CD4-positive, alpha-beta T cell (primary cell): ENCODE data around the gene BEND5. TPM values are rescaled to one million over a fixed set of nuclear protein-coding genes. Genes with fewer than 3 reads are reported as not detected.
A peak's percentile ranks its signal among the peaks of the same experiment; 100 is the strongest.

Source experiments
- ATAC-seq: fragments of 200-7000 bp; cut with Tn5 transposase; one replicate; pipeline ENCODE4 v1.10.0; 2022; ENCODE audit warnings: mild to moderate bottlenecking; ENCODE audit not compliant: poor library complexity
- CTCF ChIA-PET: fragments of 350-600 bp; sonication (Branson Sonifier 250); formaldehyde crosslinking; loops from one replicate; lab custom pipeline; 2021; ENCODE audit warnings: antibody characterized with exemption, inconsistent platforms; lab: Charles Lee
- POLR2A ChIA-PET: fragments of 350-600 bp; sonication (Branson Sonifier 250); formaldehyde crosslinking; loops from one replicate; lab custom pipeline; 2021; ENCODE audit warnings: antibody characterized with exemption, inconsistent platforms; lab: Charles Lee
- DNase-seq, 14 experiments: peaks; one replicate each; pipeline ENCODE4 v3.0.0-alpha.2; 2013 to 2020; ENCODE audit warnings: mixed read lengths in 2 of 14
- H3K27ac ChIP-seq, 2 donors: one replicate each; pipeline versions ENCODE4 v1.5.1 to v1.7.0; 2013; ENCODE audit warnings: low read length in 2 of 2, low read depth in 1 of 2, mild to moderate bottlenecking in 1 of 2
- H3K27me3 ChIP-seq, 2 experiments: 1 replicate in 1 of 2; 2 replicates in 1 of 2; pipeline versions ENCODE4 v1.6.1 to v1.7.0; 2013; ENCODE audit warnings: low read length in 2 of 2, control low read depth in 1 of 2, mild to moderate bottlenecking in 1 of 2, moderate library complexity in 1 of 2; ENCODE audit not compliant: insufficient read depth in 2 of 2, control insufficient read depth in 1 of 2
- H3K36me3 ChIP-seq: one replicate; pipeline ENCODE4 v1.6.1; 2013; ENCODE audit warnings: low read length, control low read depth; ENCODE audit not compliant: insufficient read depth
- H3K4me1 ChIP-seq: one replicate; pipeline ENCODE4 v1.6.1; 2013; ENCODE audit warnings: low read length, control low read depth; ENCODE audit not compliant: insufficient read depth
- H3K4me3 ChIP-seq: one replicate; pipeline ENCODE4 v1.5.1; 2013; ENCODE audit warnings: mild to moderate bottlenecking, low read length, moderate library complexity
- H3K9me3 ChIP-seq, 2 experiments: 1 replicate in 1 of 2; 2 replicates in 1 of 2; pipeline versions ENCODE4 v1.6.1 to v1.7.0; 2013; ENCODE audit warnings: low read length in 2 of 2, mild to moderate bottlenecking in 2 of 2, control low read depth in 1 of 2, moderate library complexity in 1 of 2; ENCODE audit not compliant: control insufficient read depth in 1 of 2, insufficient read depth in 1 of 2
- H3K27ac Mint-ChIP-seq: one replicate; pipeline ENCODE4 v1.8.0; 2020; ENCODE audit warnings: mixed read lengths
- H3K27me3 Mint-ChIP-seq: one replicate; pipeline ENCODE4 v1.8.0; 2021; ENCODE audit warnings: mixed read lengths
- H3K36me3 Mint-ChIP-seq: one replicate; pipeline ENCODE4 v1.8.0; 2021; ENCODE audit warnings: low read depth, mixed read lengths
- H3K4me1 Mint-ChIP-seq: one replicate; pipeline ENCODE4 v1.8.0; 2021; ENCODE audit warnings: low read depth, mixed read lengths
- H3K4me3 Mint-ChIP-seq: one replicate; pipeline ENCODE4 v1.8.0; 2020; ENCODE audit warnings: mild to moderate bottlenecking, mixed read lengths
- H3K9me3 Mint-ChIP-seq: one replicate; pipeline ENCODE4 v1.8.0; 2020; ENCODE audit warnings: mixed read lengths
- CTCF ChIP-seq: fragments of 200-600 bp; IDR thresholded peaks from one replicate; pipeline ENCODE4 v1.8.0; 2022; ENCODE audit warnings: antibody characterized with exemption, mild to moderate bottlenecking
- intact Hi-C, 2 experiments: fragments of 100-400 bp; cut with DNase I in 1 of 2; cut with micrococcal nuclease in 1 of 2; formaldehyde crosslinking; loops; one replicate each; pipeline versions ENCODE4 v1.15.1 to v1.9.0; 2023 to 2025; cut with DNase I, micrococcal nuclease
- total RNA-seq, 174 experiments: library from RNA in 2 of 174; stranded (reverse) in 2 of 174; gene quantifications; one replicate each; pipeline ENCODE4 v1.2.3 and lab custom pipeline; 2021 to 2026

Gene BEND5
- total RNA-seq, 2 experiments from 2014 or later = 5.6 to 5.7 TPM

DNA sequence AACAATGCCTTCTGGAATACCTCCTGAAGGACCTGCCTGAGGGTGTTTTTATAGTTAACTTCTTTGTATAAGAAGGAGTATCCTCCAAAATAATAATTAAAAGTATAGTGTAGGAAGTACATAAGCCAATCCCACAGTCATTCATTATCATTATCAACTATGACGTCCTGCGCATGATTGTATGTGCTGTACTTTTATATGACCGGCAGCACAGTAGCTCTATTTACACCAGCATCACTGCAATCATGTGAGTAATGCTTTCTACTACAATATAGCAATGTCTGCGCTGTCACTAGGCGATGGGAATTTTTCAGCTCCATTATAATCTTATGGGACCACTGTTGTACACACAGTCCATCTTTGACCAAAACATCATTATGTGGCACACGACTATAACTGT, 72.0 kb downstream of the BEND5 start:
- no peaks in the 10 kb centered on the region for H3K36me3 ChIP-seq
- no peak for TF ChIP-seq CTCF
- H3K4me1 ChIP-seq = no peaks in the 10 kb centered on the region
- Mint-ChIP-seq H3K27ac (no peak overlapping the region), H3K27me3 (peaks cover 14% of the 10 kb centered on the region), H3K4me3 (no peak overlapping the region), H3K4me1 (no peaks in the 10 kb centered on the region), H3K9me3 (no peaks in the 10 kb centered on the region), H3K36me3 (no peaks in the 10 kb centered on the region)
- intact Hi-C loops = no loop called here
- H3K9me3 ChIP-seq = no peaks in the 10 kb centered on the region
- DNase-seq (no peak), ATAC-seq (no peak)
- no peak overlapping the region for H3K4me3 ChIP-seq
- POLR2A ChIA-PET = no interaction called here
- H3K27me3 ChIP-seq = no peaks in the 10 kb centered on the region
- H3K27ac ChIP-seq = no peak overlapping the region
- CTCF ChIA-PET = interaction anchor here (1.2 to 1.9 kb wide), 2 partner anchors 9 to 12 kb away, joined by 3 to 4 read pairs; no protein-coding TSS in a partner anchor

GRCh38 chr1:48701445-48701844, 75.2 kb downstream of the BEND5 start:
- no peak for TF ChIP-seq CTCF
- CTCF ChIA-PET = no interaction called here

GRCh38 chr1:48697066-48697707, 79.5 kb downstream of the BEND5 start:
- CTCF ChIA-PET = no interaction called here
- intact Hi-C loops = loop anchor here in 1 of 2 experiments (5.0 kb wide), 1 partner anchor 590 kb away; no protein-coding TSS in a partner anchor
- no peak overlapping the region for H3K4me3 ChIP-seq
- no peak for ATAC-seq
- DNase-seq = peak in 13 of 14 experiments; percentile 10 to 61 (median 31)
- no peaks in the 10 kb centered on the region for H3K4me1 ChIP-seq
- POLR2A ChIA-PET = no interaction called here
- H3K36me3 ChIP-seq = no peaks in the 10 kb centered on the region
- Mint-ChIP-seq H3K36me3 (no peaks in the 10 kb centered on the region), H3K4me3 (no peak overlapping the region), H3K4me1 (no peaks in the 10 kb centered on the region), H3K9me3 (no peaks in the 10 kb centered on the region), H3K27me3 (peaks cover 53% of the 10 kb centered on the region), H3K27ac (no peak overlapping the region)
- H3K27me3 ChIP-seq = peaks cover 0 to 4% of the 10 kb centered on the region in 2 experiments
- H3K27ac ChIP-seq = no peak overlapping the region
- no peaks in the 10 kb centered on the region for H3K9me3 ChIP-seq
- TF ChIP-seq CTCF = peak; percentile 79

More at GRCh38 chr1:48701445-48701844, 75.2 kb downstream of the BEND5 start:
- Histone ChIP-seq H3K27me3 (peaks cover 0 to 4% of the 10 kb centered on the region in 2 experiments), H3K9me3 (no peaks in the 10 kb centered on the region), H3K4me1 (no peaks in the 10 kb centered on the region), H3K27ac (no peak overlapping the region), H3K36me3 (no peaks in the 10 kb centered on the region), H3K4me3 (no peak overlapping the region)
- no peaks in the 10 kb centered on the region for H3K36me3 Mint-ChIP-seq
- H3K27ac Mint-ChIP-seq = no peak overlapping the region
- POLR2A ChIA-PET = no interaction called here
- intact Hi-C loops = no loop called here
- no peak overlapping the region for H3K4me3 Mint-ChIP-seq
- no peak for DNase-seq
- H3K27me3 Mint-ChIP-seq = peaks cover 41% of the 10 kb centered on the region
- no peaks in the 10 kb centered on the region for H3K4me1 Mint-ChIP-seq
- no peak for ATAC-seq
- no peaks in the 10 kb centered on the region for H3K9me3 Mint-ChIP-seq
